SK-N-SH treated with all-trans-retinoic acid at 6 μM for 48 hours (cell line): ENCODE measurements around the gene CHP2.
"Not testable (repeated sequence)": the region's sequence is repeated elsewhere in the genome, so short reads cannot be mapped to it uniquely, and the experiment has no call there.

Experiments
- RARB ChIP-seq: fragments of 250-450 bp; sonication (Bioruptor Pico); IDR thresholded peaks from 2 replicates; pipeline ENCODE4 v1.8.0; 2021; ENCODE audit warnings: mild to moderate bottlenecking, moderate library complexity
- ZFP30 ChIP-seq: fragments of 450-650 bp; formaldehyde crosslinking; IDR thresholded peaks from 2 replicates; pipeline ENCODE4 v1.5.0; 2022; ENCODE audit warnings: mild to moderate bottlenecking, moderate library complexity
- TF ChIP-seq, protein P1 (sequence below): fragments of 250-450 bp; sonication (Bioruptor Pico); IDR thresholded peaks from 2 replicates; pipeline ENCODE4 v1.8.0; 2020; ENCODE audit warnings: mild to moderate bottlenecking, moderate library complexity, borderline replicate concordance

DNA sequence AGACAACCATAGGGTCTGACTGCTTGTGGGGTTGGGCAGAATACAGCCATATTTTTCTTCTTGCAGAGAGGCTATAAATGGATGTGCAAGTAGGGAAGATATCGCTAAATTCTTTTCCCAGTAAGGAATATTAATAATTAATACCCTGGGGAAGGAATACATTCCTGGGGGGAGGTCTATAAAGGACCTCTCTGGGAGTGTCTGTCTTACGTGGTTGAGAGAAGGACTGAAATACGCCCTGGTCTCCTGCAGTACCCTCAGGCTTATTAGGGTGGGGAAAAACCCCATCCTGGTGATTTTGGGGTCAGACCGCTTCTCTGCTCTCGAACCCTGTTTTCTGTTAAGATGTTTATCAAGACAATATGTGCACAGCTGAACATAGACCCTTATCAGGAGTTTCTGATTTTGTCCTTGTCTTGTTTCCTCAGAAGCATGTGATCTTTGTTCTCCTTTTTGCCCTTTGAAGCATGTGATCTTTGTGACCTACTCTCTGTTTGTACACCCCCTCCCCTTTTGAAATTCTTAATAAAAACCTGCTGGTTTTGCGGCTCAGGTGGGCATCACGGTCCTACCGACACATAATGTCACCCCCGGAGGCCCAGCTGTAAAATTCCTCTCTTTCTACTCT, 32.1 kb upstream of the CHP2 start:
- TF ChIP-seq ZFP30 (CRISPR knock-in tag); RARB: not testable (repeated sequence)
- TF ChIP-seq, protein P1, sequence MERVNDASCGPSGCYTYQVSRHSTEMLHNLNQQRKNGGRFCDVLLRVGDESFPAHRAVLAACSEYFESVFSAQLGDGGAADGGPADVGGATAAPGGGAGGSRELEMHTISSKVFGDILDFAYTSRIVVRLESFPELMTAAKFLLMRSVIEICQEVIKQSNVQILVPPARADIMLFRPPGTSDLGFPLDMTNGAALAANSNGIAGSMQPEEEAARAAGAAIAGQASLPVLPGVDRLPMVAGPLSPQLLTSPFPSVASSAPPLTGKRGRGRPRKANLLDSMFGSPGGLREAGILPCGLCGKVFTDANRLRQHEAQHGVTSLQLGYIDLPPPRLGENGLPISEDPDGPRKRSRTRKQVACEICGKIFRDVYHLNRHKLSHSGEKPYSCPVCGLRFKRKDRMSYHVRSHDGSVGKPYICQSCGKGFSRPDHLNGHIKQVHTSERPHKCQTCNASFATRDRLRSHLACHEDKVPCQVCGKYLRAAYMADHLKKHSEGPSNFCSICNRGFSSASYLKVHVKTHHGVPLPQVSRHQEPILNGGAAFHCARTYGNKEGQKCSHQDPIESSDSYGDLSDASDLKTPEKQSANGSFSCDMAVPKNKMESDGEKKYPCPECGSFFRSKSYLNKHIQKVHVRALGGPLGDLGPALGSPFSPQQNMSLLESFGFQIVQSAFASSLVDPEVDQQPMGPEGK, result not testable (repeated sequence)
